H7 (cell line): ENCODE data around the gene NECAB3. TPM values are rescaled to one million over a fixed set of nuclear protein-coding genes. Genes with fewer than 3 reads are reported as not detected.

Experiments used
- DNase-seq: peaks from one replicate; pipeline ENCODE4 v3.0.0; 2012
- H3K27me3 ChIP-seq: 2 replicates; pipeline ENCODE4 v1.6.0; 2011; ENCODE audit warnings: mild to moderate bottlenecking, low read length; ENCODE audit not compliant: control insufficient read depth, insufficient read depth
- H3K36me3 ChIP-seq: replicated peaks from 2 replicates; pipeline ENCODE4 v1.5.1; 2011; ENCODE audit warnings: low read length; ENCODE audit not compliant: control insufficient read depth, insufficient read depth
- H3K4me3 ChIP-seq: 2 replicates; pipeline ENCODE4 v1.5.1; 2011; ENCODE audit warnings: low read depth, mild to moderate bottlenecking, control low read depth, low read length, moderate library complexity; ENCODE audit not compliant: insufficient read depth
- total RNA-seq: library from RNA; depleted of rRNA; stranded (reverse); fragments of >200 nt; shearing (Covaris generic); gene quantifications from 2 replicates; pipeline ENCODE4 v1.2.3, GENCODE V29; 2014

Gene NECAB3
- total RNA-seq, 1 experiment from 2014 or later: 56.7 TPM

DNA sequence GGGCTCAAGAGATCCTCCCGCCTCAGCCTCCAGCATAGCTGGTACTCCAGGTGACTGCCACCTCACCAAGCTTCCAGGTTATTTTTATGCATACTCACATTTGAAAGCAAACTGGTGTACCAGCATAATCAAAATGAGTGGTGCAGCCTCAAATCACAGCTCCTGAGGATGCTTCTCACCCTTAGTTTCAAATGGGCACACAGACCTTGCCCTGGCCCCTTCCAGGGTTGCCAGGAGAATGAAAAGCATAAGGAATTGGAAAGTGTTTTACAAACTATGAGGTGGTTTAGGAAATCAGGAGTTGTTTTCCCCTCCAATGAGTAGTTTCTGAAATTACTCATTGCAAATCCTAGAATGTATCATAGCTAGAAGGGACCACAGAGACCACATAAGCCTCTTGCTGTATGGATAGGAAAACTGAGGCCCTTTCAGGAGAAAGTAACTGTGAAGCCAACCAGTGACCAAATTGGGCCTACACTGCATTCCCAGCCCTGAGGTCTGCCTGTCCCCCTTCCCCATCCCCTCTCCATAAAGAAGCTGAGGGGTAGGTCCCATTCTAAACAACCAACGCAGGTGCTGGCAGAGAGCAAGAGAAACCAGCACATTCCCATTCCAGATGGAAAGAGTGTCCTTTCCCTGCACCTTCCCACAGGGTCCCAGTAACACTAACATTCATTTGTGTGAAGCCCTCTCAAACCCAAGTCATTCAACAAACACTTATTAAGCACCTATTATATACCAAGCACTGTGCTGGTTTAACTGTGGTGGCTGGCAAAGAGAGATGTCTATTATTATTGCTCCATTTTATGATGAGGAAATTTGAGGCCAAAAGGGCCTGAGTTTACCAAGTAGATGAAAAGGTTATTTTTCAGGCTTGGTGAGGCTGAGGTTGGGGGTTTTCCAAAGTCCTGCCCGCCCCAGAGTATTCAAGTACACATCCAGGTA, 14.0 kb upstream of the NECAB3 start:
- no peak for DNase-seq
- Histone ChIP-seq H3K36me3 (no peaks in the 10 kb centered on the region; the same call in 1 of the 2 replicates), H3K4me3 (no peak overlapping the region), H3K27me3 (peaks cover 4% of the 10 kb centered on the region; the same call in 1 of the 2 replicates)

DNA sequence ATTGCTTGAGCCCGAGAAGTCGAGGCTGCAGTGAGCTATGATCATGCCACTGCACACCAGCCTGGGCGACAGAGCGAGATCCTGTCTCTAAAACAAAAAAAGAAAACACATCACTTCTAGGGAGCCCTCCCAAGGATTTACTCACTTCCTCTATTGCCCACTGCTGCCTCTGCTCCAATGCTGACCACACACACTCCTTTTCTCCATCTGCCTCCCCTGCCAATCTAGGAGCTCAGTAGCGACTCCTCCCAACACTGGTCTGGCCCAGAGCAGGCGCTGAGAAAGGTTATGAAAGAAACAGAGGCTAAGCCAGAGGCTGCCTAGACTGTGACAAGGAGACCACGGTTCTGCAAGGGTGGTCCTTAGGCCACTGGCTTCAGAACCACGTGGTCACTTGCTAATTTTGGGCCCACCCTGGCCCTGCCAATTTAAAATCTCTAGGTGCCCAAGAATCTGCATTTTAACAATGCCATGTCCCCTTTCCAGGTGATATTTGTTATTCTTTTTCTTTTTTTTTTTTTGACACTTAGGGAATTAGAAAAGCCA, 13.2 kb upstream of the NECAB3 start:
- no peaks in the 10 kb centered on the region; the same call in 1 of the 2 replicates for H3K36me3 ChIP-seq
- no peak overlapping the region for H3K4me3 ChIP-seq
- no peak for DNase-seq
- peaks cover 4% of the 10 kb centered on the region; the same call in 1 of the 2 replicates for H3K27me3 ChIP-seq

DNA sequence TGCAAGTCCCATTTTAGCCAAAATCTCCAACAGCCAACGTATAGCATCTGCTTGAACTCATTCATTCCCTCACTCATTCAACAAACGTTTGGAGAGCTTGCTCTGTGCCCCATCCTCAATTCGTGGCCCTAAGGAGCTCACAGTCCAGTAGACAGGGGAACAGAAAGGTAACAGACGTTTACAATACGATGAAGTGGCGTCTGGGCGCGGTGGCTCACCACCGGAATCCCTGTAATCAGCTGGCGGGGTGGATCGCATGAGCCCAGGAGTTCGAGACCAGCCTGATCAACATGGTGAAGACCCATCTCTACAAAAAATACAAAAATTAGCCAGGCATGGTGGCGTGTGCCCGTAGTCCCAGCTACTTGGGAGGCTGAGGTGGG, 12.7 kb upstream of the NECAB3 start:
- peak overlapping the region; percentile 6; the same call in 1 of the 2 replicates for H3K4me3 ChIP-seq
- no peaks in the 10 kb centered on the region; the same call in 1 of the 2 replicates for H3K36me3 ChIP-seq
- peaks cover 4% of the 10 kb centered on the region; the same call in 1 of the 2 replicates for H3K27me3 ChIP-seq
- DNase-seq: no peak

DNA sequence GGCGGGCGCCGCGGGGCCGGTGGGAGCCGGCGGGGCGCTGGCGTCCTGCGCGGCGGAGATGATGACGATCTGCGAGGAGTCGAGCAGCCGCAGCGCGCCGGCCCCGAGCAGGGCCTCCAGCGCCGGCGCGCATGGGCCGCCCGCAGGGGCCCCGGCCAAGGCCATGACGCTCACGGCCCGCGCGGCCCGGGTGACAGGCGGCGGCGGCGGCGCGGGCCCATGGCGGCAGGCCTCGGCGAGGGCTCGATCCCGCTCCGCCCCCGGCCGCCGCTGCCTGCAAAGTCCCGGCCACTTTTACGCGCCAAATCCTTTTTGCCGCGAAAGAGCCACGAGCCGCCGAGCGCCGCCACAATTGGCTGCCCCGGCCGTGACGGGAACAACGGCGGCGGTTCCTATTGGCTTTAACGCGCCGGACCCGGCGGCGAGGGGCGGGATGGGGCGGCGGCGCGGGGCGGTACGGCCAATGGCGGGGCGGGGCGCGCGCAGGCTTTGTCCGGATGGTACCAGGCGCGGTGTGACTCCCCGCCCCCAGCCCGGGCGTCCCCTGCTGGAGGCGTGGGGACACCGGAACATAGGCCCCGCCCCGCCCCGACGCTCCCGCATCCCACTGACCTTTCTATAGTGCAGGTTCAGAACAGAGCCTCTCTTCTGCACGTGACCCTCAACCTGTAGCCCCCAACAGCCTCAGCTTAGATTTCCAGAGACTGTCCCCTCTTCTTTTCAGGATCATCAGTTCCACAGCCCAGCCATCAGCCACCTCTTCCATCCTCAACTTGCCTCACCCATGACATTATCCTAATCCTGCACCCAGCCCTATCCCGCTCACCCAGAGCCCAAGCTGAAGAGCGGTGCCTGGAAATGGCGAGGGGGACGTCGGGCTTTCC, 12.1 kb upstream of the NECAB3 start, which contains the start of gene E2F1:
TSS of gene E2F1 (minus strand) at position 286 of the 884 bp plus-strand sequence. CDS start at position 165, 121 bp downstream.
- H3K27me3 ChIP-seq: peaks cover 4% of the 10 kb centered on the region; the same call in 1 of the 2 replicates
- no peaks in the 10 kb centered on the region; the same call in 1 of the 2 replicates for H3K36me3 ChIP-seq
- peak; percentile 100 for DNase-seq
- H3K4me3 ChIP-seq: peak within 1 kb of the TSS; percentile 82

DNA sequence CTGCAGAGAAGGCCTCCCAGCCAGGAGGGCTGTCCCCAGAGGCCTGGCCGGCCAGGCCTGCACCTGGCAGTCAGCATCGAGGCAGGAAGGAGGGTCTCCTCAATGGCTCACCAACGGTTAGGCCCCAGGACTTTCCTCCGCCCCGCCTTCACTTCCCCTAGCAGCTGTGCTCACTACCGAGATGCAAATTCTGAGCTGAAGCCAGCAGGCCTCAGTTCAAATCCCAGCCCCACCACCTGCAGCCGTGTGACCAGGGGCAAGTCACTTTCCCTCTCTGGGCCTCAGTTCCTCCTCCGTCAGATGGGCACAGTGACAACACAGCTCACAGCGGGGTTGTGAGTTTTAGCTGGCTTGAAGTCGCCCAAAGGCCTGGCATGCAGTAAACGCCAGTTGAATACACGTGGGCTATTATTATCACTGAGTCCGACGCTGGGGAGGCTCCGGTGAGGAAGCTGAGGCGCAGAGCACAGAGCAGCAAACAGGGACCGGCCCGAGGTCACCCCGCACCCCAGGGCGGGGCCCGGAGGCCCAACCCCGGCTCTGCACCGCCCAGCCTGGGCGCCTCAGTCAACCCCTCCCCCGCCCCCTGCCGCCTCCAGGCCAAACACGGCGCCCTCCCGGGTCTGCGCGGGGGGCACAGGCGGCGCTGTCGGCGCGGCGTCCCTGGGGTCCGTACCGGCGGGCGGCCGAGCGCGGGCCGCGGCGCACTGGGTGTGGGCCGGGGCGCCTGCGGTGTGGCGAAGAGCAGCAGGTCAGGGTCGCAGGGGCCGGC, 11.3 kb upstream of the NECAB3 start:
- Histone ChIP-seq H3K36me3 (no peaks in the 10 kb centered on the region; the same call in none of the 2 replicates), H3K4me3 (peak overlapping the region; percentile 82), H3K27me3 (peaks cover 3% of the 10 kb centered on the region; the same call in 1 of the 2 replicates)
- DNase-seq: peak; percentile 86

DNA sequence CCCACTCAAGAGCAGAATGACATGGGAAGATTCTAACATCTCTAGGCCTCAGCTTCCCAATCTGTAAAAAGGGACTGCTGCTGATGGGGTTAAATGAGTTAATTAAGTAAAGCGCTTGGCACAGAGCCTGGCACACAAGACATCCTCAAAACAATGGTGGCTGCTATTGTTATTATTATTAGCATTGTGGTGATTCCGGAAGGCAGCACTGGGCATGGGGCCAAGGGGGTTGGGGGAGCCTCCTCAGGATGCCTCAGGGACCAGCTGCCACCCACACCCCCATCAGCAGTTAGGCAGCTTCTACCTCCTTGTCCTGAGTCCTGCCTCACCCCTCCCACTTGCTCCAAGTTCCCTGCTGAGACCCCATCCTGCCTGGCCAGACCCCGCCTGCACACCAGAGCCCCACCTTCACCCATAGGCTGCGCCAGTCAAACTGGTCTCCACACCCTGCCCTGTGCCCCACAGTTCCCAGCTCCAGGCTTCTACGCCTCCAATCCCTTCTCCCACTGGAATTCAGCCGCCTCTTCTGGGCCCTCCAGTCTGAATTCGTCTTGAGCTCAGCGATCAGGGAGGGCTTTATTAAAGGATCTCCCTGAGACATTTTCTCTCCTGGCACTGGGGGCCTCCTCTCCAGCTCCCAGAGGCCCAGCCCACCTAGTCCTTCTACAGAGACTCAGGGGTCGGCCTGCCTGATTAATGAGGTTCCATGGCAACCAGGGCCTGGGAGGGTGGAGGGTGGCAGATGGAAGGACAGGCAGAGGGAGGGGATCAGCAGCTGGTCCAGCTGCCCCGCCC, 10.5 kb upstream of the NECAB3 start:
- peaks cover 3% of the 10 kb centered on the region; the same call in 1 of the 2 replicates for H3K27me3 ChIP-seq
- peak; percentile 82 for DNase-seq
- H3K36me3 ChIP-seq: peaks cover 5% of the 10 kb centered on the region
- H3K4me3 ChIP-seq: peak overlapping the region; percentile 82

- no peak for DNase-seq
- Histone ChIP-seq H3K36me3 (peaks cover 24% of the 10 kb centered on the region), H3K4me3 (no peak overlapping the region), H3K27me3 (no peaks in the 10 kb centered on the region)
Measured at GRCh38 chr20:33681728-33682353, 7.6 kb upstream of the NECAB3 start.

DNA sequence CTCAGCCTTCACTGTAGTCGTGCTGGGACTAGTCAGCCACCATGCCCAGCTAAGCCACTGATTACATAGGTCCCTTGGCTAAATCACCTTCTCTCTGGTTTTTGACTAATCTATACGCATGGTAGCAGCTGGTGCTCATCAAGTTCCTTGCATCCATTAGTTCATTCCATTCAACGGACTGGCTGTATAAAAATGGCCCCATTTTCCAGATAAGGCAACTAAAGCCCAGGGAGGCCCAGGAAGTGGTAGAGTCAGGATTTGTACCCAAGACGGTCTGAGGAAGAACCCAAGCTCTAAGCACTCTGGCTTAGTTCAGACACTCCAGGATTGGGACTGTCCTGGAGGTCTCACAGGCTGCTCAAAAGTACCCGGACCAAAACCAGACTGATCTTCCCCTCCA, 7.1 kb upstream of the NECAB3 start:
- Histone ChIP-seq H3K27me3 (no peaks in the 10 kb centered on the region), H3K4me3 (no peak overlapping the region), H3K36me3 (peaks cover 27% of the 10 kb centered on the region)
- DNase-seq: no peak

- H3K27me3 ChIP-seq: no peaks in the 10 kb centered on the region
- no peak for DNase-seq
- peaks cover 28% of the 10 kb centered on the region for H3K36me3 ChIP-seq
- no peak overlapping the region for H3K4me3 ChIP-seq
Measured at GRCh38 chr20:33680686-33681085, 6.5 kb upstream of the NECAB3 start.

- Histone ChIP-seq H3K4me3 (no peak overlapping the region), H3K36me3 (peaks cover 28% of the 10 kb centered on the region), H3K27me3 (no peaks in the 10 kb centered on the region)
- peak; percentile 40 for DNase-seq
Measured at GRCh38 chr20:33679758-33680485, 5.7 kb upstream of the NECAB3 start.

- H3K27me3 ChIP-seq: no peaks in the 10 kb centered on the region
- DNase-seq: peak; percentile 39
- peaks cover 28% of the 10 kb centered on the region for H3K36me3 ChIP-seq
- H3K4me3 ChIP-seq: no peak overlapping the region
Measured at GRCh38 chr20:33677991-33678702, 3.9 kb upstream of the NECAB3 start.
